Measurements from ENCODE around the gene ZNF408. TPM values are rescaled to one million over a fixed set of nuclear protein-coding genes. Genes with fewer than 3 reads are reported as not detected.

The ZNF408 gene
- total RNA-seq, 1 donor from 2014 or later = 4.2 TPM

GRCh38 chr11:46726206-46726862 is 25.5 kb downstream of the ZNF408 start:
- DNase-seq (ENCODE audit: low read depth in 2 of 2) = no peak

GRCh38 chr11:46727952-46728658 is 27.3 kb downstream of the ZNF408 start:
- DNase-seq (ENCODE audit: low read depth in 2 of 2) = no peak

- DNase-seq (ENCODE audit: low read depth in 2 of 2) = no peak
Observed at GRCh38 chr11:46728659-46729040, 27.8 kb downstream of the ZNF408 start.

- DNase-seq (ENCODE audit: low read depth in 2 of 2) = no peak
Observed at GRCh38 chr11:46729110-46730027, 28.5 kb downstream of the ZNF408 start.

GRCh38 chr11:46731545-46731944 is 30.7 kb downstream of the ZNF408 start:
- DNase-seq (ENCODE audit: low read depth in 2 of 2) = no peak

GRCh38 chr11:46733234-46733633 is 32.4 kb downstream of the ZNF408 start:
- DNase-seq (ENCODE audit: low read depth in 2 of 2) = no peak

- DNase-seq (ENCODE audit: low read depth in 2 of 2) = no peak
Observed at GRCh38 chr11:46736146-46736545, 35.3 kb downstream of the ZNF408 start.

- DNase-seq (ENCODE audit: low read depth in 2 of 2) = peak in 1 of 2 donors; percentile 86
Observed at GRCh38 chr11:46736615-46737014, 35.8 kb downstream of the ZNF408 start.

- DNase-seq (ENCODE audit: low read depth in 2 of 2) = no peak
Observed at GRCh38 chr11:46737699-46738098, 36.9 kb downstream of the ZNF408 start.

- no peak for DNase-seq (ENCODE audit: low read depth in 2 of 2)
Observed at GRCh38 chr11:46738887-46739286, 38.1 kb downstream of the ZNF408 start.

- no peak for DNase-seq (ENCODE audit: low read depth in 2 of 2)
Observed at GRCh38 chr11:46741600-46742484, 41.0 kb downstream of the ZNF408 start.

GRCh38 chr11:46743043-46743442 is 42.2 kb downstream of the ZNF408 start:
- DNase-seq (ENCODE audit: low read depth in 2 of 2) = no peak

- DNase-seq (ENCODE audit: low read depth in 2 of 2) = no peak
Observed at GRCh38 chr11:46743693-46744339, 43.0 kb downstream of the ZNF408 start.

GRCh38 chr11:46745328-46745727 is 44.5 kb downstream of the ZNF408 start:
- DNase-seq (ENCODE audit: low read depth in 2 of 2) = no peak

GRCh38 chr11:46745995-46746394 is 45.2 kb downstream of the ZNF408 start:
- DNase-seq (ENCODE audit: low read depth in 2 of 2) = no peak

- no peak for DNase-seq (ENCODE audit: low read depth in 2 of 2)
Observed at GRCh38 chr11:46747150-46747549, 46.3 kb downstream of the ZNF408 start.

All from lung microvascular endothelial cell (primary cell).